T-helper 9 cell (primary cell): ENCODE data around the gene GABRR3.

Experiments
- DNase-seq: peaks from one replicate; pipeline ENCODE4 v3.0.0-alpha.2; 2020

The GABRR3 gene

GRCh38 chr3:97988784-97989568 is 46.1 kb downstream of the GABRR3 start:
- DNase-seq: no peak

GRCh38 chr3:97987306-97987705 is 47.8 kb downstream of the GABRR3 start:
- DNase-seq: no peak

GRCh38 chr3:97983933-97984491 is 51.1 kb downstream of the GABRR3 start:
- DNase-seq: no peak

DNA sequence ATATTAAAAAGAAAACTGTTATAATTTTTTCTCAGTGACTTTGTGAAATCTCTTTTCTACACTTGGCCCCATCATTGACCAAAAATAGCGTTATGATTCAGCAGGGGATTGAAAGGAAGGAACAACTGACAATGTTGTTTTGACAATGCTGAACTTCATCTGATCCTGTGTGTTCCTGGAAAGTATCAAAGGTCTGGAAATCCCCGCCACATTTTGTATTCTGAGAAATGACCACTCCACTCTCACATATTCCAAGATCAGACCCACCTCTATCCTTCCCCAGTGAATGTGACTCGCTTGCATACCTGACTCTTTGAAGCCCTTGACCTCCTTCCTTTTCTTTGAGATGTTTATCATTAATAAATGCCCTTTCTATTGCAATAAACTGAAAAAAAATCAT is 53.2 kb downstream of the GABRR3 start:
- no peak for DNase-seq

GRCh38 chr3:97979610-97980009 is 55.5 kb downstream of the GABRR3 start:
- DNase-seq: no peak

DNA sequence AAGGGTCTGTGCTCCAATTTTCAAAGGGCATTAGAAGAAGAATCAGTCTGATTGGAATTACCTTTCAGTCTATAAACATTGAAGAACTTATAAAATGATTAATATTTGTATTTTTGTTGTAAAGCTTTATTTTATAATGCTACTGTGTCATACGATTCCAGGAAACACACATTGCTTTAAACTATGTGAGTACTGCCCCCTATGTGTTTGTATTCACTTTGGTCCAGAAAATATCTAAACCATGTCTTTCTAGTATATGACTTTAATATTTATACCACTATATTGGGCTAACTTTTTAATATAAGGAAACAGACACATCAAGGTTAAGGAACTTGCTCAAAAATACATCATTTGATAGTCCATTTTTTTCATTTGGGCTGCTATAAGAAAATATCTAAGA is 59.6 kb downstream of the GABRR3 start:
- no peak for DNase-seq

- DNase-seq: no peak
Observed at GRCh38 chr3:97974996-97975395, 60.1 kb downstream of the GABRR3 start.

DNA sequence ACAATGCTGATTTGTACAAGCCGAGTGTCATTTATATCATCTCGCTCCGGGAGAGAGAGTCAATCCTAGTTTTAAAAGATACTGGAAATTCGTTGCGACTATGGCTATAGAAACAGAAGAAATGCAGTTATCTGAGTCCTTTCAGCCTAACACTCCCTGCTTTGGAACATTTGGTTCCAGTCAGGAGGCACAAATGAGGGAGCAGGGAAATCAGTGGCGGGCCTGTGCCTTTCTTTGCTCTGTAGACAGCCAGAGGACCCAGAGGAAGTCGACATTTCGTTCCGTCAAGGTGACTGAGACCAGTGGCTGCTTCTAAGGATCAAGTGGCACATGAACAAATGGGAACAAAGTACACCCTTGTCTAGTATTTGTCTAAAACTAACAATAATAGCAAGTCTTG is 62.1 kb downstream of the GABRR3 start:
- no peak for DNase-seq

- DNase-seq: peak; percentile 64
Observed at GRCh38 chr3:97971679-97972567, 63.2 kb downstream of the GABRR3 start, which contains the start of gene RIOX2. Gene RIOX2 (minus strand): TSS chr3:97972431. CDS start chr3:97967593, 4,838 bp downstream.

DNA sequence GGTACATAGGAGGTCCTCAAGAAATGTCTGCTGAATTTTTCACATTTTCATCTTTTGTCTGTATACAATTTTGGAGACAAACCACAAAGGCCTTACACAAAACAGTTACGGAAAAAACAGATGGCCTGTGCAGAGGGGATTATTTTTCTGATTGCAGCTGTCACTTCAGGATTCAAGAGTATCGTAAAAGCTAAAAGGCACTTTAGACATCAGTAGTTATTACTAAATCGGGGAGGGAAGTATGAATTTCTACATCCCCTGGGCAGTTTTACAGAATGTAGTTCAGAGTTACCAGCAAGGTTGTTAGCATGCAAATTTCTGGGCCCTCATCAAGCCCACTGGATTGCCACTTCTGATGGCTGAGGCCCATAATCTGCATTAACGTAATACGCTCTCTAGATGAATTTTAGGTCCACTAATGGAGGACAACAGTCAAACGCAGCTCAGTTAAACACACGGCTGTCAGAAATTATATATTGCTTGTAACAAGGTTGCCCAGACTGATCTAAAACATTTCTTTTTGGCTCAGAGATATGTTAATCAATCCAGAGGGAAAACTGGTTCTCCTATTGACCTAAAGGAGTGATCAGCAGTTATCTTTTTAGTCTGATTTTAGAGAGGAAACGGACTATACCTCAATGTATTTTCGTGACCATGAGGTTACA is 64.0 kb downstream of the GABRR3 start:
- no peak for DNase-seq

- no peak for DNase-seq
Observed at GRCh38 chr3:97970156-97970555, 65.0 kb downstream of the GABRR3 start.

- no peak for DNase-seq
Observed at GRCh38 chr3:97969541-97969940, 65.6 kb downstream of the GABRR3 start.

- DNase-seq: no peak
Observed at GRCh38 chr3:97968376-97968775, 66.7 kb downstream of the GABRR3 start.

GRCh38 chr3:97967966-97968365 is 67.1 kb downstream of the GABRR3 start:
- DNase-seq: no peak

GRCh38 chr3:97960993-97961766 is 73.9 kb downstream of the GABRR3 start:
- no peak for DNase-seq

DNA sequence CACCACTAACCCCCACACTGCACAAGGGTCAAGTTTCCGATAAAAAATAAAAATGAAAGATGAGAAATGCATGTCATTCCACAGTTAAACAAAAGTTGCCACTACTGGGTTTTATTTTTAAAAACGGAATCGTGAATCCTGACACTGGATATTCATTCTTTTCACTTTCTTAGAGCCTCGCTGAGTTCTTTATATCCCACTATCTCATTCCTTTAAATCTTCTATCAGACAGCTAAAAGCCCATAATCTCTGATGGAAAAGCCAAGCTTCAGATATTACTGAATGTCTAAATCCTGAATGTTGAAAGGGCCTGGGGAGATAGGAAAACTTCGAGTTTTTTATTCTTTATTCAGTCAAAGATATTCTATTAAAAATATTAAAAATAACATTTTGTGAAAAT is 74.6 kb downstream of the GABRR3 start:
- no peak for DNase-seq

GRCh38 chr3:97959872-97960271 is 75.2 kb downstream of the GABRR3 start:
- no peak for DNase-seq

DNA sequence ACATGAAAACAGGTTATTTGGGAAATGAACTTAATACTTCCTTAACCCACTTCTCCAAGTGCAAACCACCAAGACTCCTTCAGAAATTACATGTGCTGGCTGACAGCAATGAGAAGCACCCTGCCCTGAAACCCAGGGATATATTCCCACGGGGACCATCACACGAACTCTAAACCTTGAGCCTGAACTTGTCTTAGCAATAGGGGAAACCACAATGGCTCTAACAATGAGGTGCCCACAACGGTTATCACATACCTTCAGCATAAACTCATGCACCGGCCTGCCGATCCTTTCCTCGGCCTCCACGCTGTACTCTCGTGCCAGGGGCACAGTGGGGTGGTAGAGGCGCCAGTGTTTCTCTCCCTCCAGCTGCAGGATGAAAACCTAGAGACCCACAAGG is 76.3 kb downstream of the GABRR3 start:
- no peak for DNase-seq

DNA sequence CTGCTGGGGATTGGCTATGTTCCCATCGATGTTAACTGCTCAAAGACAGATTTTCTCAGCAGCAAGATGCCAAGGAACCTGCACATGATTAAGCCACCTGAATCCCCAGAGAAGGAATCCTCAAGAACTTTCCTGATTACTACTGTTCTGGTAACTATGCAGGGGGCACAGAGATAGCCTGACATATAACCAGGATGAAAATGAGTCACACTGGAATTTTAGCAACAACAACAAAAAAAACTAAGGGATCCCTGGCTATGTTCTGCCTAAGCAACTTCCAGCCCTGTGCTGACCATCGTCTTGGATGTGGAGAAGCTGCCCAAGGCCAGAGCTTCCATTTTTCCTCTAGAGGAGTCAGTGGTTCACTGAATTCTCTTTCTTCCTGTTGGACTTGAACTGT is 76.7 kb downstream of the GABRR3 start:
- DNase-seq: no peak

GRCh38 chr3:97957617-97958311 is 77.4 kb downstream of the GABRR3 start:
- DNase-seq: no peak

DNA sequence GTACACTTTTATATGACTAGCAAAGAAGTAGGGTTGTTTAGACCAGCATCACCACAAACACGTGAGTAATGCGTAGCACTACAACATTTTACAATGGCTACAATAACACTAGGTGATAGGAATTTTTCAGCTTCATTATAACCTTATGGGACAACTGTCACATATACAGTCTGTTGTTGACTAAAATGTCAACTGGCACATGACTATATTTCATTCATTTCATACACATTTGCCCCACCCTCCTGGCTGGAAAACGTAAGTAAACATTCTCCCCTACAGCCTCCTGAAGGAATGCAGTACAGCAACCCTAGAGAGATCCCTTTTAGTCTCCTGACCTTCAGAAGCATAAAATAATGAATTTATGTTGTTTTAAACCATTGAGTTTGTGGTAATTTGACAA is 79.1 kb downstream of the GABRR3 start:
- DNase-seq: no peak
